Thyroid gland (tissue), 4 donors: Measurements from ENCODE around the gene CRELD1. TPM values are rescaled to one million over a fixed set of nuclear protein-coding genes. Genes with fewer than 3 reads are reported as not detected.

Source experiments
- DNase-seq, 2 donors: peaks; one replicate each; pipeline ENCODE4 v3.0.0-alpha.2; 2019
- H3K27ac ChIP-seq, 3 donors: fragments of 200-600 bp; sonication (generic); 1 replicate in 2 of 3; 2 replicates in 1 of 3; pipeline ENCODE4 v1.5.1; 2016 to 2019; ENCODE audit warnings: mild to moderate bottlenecking in 1 of 3, moderate library complexity in 1 of 3
- H3K27me3 ChIP-seq: fragments of 200-600 bp; sonication (generic); one replicate; pipeline ENCODE4 v1.5.1; 2019
- H3K36me3 ChIP-seq, 2 donors: fragments of 200-600 bp; sonication (generic); one replicate each; pipeline ENCODE4 v1.5.1; 2016 to 2019
- H3K4me1 ChIP-seq, 2 donors: fragments of 200-600 bp; sonication (generic); one replicate each; pipeline ENCODE4 v1.5.1; 2017 to 2019
- H3K4me3 ChIP-seq, 3 donors: fragments of 200-600 bp; sonication (generic); replicated peaks in 1 of 3; 1 replicate in 2 of 3; 2 replicates in 1 of 3; pipeline ENCODE4 v1.5.1; 2016; ENCODE audit warnings: mild to moderate bottlenecking in 1 of 3
- H3K9me3 ChIP-seq: fragments of 200-600 bp; sonication (generic); one replicate; pipeline ENCODE4 v1.5.1; 2017
- CTCF ChIP-seq, 6 experiments: fragments of 200-600 bp in 3 of 6; fragments of 450-650 bp in 3 of 6; sonication (generic) in 3 of 6; IDR thresholded peaks; one replicate each; pipeline ENCODE4 v1.5.1; 2016 to 2019; ENCODE audit warnings: antibody characterized with exemption in 6 of 6, mild to moderate bottlenecking in 2 of 6, inconsistent platforms in 1 of 6, moderate library complexity in 1 of 6
- POLR2A ChIP-seq, 2 donors: fragments of 450-650 bp; IDR thresholded peaks; one replicate each; pipeline ENCODE4 v1.6.1; 2017; ENCODE audit warnings: antibody characterized with exemption in 2 of 2, mild to moderate bottlenecking in 2 of 2, moderate library complexity in 1 of 2
- WGBS, 2 donors: methylation state at CpG; one replicate each; pipeline ENCODE4 v1.1.5; 2017; 5-methylcytosine and 5-hydroxymethylcytosine counted together
- intact Hi-C: fragments of 100-400 bp; cut with DNase I; formaldehyde crosslinking; loops from one replicate; pipeline ENCODE4 v1.15.1; 2023
- total RNA-seq, 4 donors: library from RNA; depleted of rRNA; stranded (reverse); fragments of >200 nt; gene quantifications; one replicate each; pipeline ENCODE4 v1.2.3, GENCODE V29; 2016

The CRELD1 gene
- total RNA-seq, 4 donors from 2014 or later, result 57.3 to 192 (median 96.7) TPM

- peak; percentile 94 to 95 for DNase-seq
- peak; percentile 49 to 83 (median 80) for TF ChIP-seq CTCF (IDR thresholded peaks at IDR 0.05)
- peak in 1 of 2 donors; percentile 38 for TF ChIP-seq POLR2A (IDR thresholded peaks at IDR 0.05)
- no peaks in the 10 kb centered on the region for H3K27me3 ChIP-seq
- peaks cover 6 to 15% of the 10 kb centered on the region in 2 donors for H3K36me3 ChIP-seq
- WGBS, 2 donors, result 2 to 3% methylated on average over 13 to 20 of the region's 77 CpGs
- no peaks in the 10 kb centered on the region for H3K9me3 ChIP-seq
- intact Hi-C loops, result no loop called here
- peak overlapping the region; percentile 39 to 80 (median 70) for H3K4me3 ChIP-seq
- H3K27ac ChIP-seq, result peak overlapping the region; percentile 88 to 98 (median 90)
- H3K4me1 ChIP-seq, result peaks cover 25 to 38% of the 10 kb centered on the region in 2 donors
Observed at GRCh38 chr3:9932843-9933560, 632 bp upstream of the CRELD1 start.

- intact Hi-C loops, result no loop called here
- WGBS, 2 donors, result 13 to 24% methylated on average over 11 of the region's 11 CpGs
- H3K27me3 ChIP-seq, result no peaks in the 10 kb centered on the region
- H3K27ac ChIP-seq, result peak overlapping the region; percentile 88 to 98 (median 90)
- DNase-seq, result peak in 1 of 2 donors; percentile 17
- H3K4me3 ChIP-seq, result peak overlapping the region; percentile 5 to 80 (median 57)
- peaks cover 25 to 45% of the 10 kb centered on the region in 2 donors for H3K4me1 ChIP-seq
- no peak for TF ChIP-seq CTCF (IDR thresholded peaks at IDR 0.05)
- no peak for TF ChIP-seq POLR2A (IDR thresholded peaks at IDR 0.05)
- H3K9me3 ChIP-seq, result no peaks in the 10 kb centered on the region
- H3K36me3 ChIP-seq, result peaks cover 6 to 20% of the 10 kb centered on the region in 2 donors
Observed at GRCh38 chr3:9934235-9934621, 594 bp downstream of the CRELD1 start.

- Histone ChIP-seq H3K4me3 (peak overlapping the region in 2 of 3 donors; percentile 57 to 80), H3K36me3 (peaks cover 6 to 20% of the 10 kb centered on the region in 2 donors), H3K9me3 (no peaks in the 10 kb centered on the region), H3K27ac (peak overlapping the region in 2 of 3 donors; percentile 88 to 98), H3K27me3 (no peaks in the 10 kb centered on the region), H3K4me1 (peaks cover 25 to 45% of the 10 kb centered on the region in 2 donors)
- 43 to 48% methylated on average over 4 of the region's 4 CpGs for WGBS, 2 donors
- intact Hi-C loops, result no loop called here
- no peak for DNase-seq
- TF ChIP-seq CTCF (IDR thresholded peaks at IDR 0.05), result no peak
Observed at GRCh38 chr3:9934993-9935392, 1.4 kb downstream of the CRELD1 start.

GRCh38 chr3:9935966-9936510, 2.4 kb downstream of the CRELD1 start:
- H3K27me3 ChIP-seq, result no peaks in the 10 kb centered on the region
- H3K4me1 ChIP-seq, result peaks cover 25 to 45% of the 10 kb centered on the region in 2 donors
- no peak overlapping the region for H3K4me3 ChIP-seq
- 89 to 92% methylated on average over 5 of the region's 5 CpGs for WGBS, 2 donors
- peaks cover 9 to 24% of the 10 kb centered on the region in 2 donors for H3K36me3 ChIP-seq
- no peak for DNase-seq
- TF ChIP-seq CTCF (IDR thresholded peaks at IDR 0.05) (no peak), POLR2A (IDR thresholded peaks at IDR 0.05) (no peak)
- H3K9me3 ChIP-seq, result no peaks in the 10 kb centered on the region
- H3K27ac ChIP-seq, result no peak overlapping the region
- intact Hi-C loops, result no loop called here
